Measurements from ENCODE around the gene ACTR2.
"Not testable (repeated sequence)": the region's sequence is repeated elsewhere in the genome, so short reads cannot be mapped to it uniquely, and the experiment has no call there.

The ACTR2 gene

DNA sequence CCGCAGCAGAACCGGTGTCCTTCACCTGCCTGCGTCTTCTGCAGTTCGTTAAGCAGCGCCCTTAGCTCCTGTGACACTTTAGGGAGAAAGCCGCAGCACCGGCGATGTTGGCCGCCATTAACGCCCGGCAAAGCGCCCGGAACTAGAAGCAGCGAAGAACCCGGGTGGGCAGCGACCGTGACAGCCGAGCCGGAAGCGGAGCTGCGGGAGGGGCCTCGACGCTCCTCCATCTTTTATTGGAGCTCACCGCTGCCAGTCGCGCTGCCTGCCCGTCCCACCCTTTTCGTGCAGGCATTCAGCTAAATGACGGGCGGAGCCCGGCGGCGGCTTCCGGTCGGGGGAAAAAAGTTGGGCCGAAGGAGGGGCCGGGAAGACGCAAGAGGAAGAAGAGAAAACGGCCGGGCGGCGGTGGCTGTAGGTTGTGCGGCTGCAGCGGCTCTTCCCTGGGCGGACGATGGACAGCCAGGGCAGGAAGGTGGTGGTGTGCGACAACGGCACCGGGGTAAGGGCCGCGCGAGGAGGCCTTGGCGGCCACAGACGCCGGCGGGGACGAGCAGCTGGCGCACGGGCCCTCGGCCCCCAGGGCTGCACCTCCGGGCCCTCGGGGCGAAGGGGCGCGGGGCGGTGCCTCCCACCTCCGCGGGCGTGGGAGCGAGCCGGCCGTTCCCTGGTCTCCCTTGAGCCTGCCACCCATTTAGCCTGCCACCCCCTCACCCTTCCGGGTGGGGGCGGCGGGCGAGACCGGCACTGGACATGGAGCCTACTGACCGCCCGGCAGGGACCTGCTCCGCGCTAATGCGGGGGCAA lies at the start of gene ACTR2:
Gene ACTR2, plus strand, starts transcription at position 376 of the 807 bp plus-strand sequence. Its CDS starts 79 bp downstream, at position 455.
- TF ChIP-seq, protein P1, sequence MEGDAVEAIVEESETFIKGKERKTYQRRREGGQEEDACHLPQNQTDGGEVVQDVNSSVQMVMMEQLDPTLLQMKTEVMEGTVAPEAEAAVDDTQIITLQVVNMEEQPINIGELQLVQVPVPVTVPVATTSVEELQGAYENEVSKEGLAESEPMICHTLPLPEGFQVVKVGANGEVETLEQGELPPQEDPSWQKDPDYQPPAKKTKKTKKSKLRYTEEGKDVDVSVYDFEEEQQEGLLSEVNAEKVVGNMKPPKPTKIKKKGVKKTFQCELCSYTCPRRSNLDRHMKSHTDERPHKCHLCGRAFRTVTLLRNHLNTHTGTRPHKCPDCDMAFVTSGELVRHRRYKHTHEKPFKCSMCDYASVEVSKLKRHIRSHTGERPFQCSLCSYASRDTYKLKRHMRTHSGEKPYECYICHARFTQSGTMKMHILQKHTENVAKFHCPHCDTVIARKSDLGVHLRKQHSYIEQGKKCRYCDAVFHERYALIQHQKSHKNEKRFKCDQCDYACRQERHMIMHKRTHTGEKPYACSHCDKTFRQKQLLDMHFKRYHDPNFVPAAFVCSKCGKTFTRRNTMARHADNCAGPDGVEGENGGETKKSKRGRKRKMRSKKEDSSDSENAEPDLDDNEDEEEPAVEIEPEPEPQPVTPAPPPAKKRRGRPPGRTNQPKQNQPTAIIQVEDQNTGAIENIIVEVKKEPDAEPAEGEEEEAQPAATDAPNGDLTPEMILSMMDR (IDR thresholded peaks at IDR 0.05; ENCODE audit: extremely low read depth, missing control alignments): no peak
- DNase-seq (ENCODE audit: low spot score): peak; percentile 93

DNA sequence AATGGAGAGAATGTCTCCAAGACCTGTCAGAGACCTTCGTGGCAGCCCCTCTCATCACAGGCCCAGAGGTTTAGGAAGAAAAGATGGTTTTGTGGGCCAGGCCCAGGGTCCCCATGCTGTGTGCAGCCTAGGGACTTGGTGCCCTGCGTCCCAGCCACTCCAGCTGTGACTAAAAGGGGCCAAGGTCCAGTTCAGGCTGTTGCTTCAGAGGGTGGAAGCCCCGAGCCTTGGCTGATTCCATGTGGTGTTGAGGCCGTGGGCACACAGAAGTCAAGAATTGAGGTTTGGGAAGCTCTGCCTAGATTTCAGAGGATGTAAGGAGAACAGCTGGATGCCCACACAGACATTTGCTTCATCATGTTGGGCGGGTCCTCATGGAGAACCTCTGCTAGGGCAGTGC lies 45.1 kb upstream of the ACTR2 start:
- TF ChIP-seq, protein P1 (IDR thresholded peaks at IDR 0.05; ENCODE audit: extremely low read depth, missing control alignments): no peak
- no peak for DNase-seq (ENCODE audit: low spot score)

DNA sequence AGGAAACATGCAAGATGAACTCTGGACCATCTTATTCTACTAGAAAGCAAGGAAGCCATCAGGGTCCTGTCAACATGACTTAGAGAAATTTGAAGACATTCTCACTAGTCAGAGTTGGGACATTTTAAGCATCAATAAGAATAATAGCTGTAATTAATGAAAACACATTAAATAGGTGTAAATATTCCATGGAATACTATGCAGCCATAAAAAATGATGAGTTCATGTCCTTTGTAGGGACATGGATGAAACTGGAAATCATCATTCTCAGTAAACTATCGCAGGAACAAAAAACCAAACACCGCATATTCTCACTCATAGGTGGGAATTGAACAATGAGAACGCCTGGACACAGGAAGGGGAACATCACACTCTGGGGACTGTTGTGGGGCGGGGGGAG lies 44.2 kb upstream of the ACTR2 start:
- DNase-seq (ENCODE audit: low spot score): not testable (repeated sequence)

DNA sequence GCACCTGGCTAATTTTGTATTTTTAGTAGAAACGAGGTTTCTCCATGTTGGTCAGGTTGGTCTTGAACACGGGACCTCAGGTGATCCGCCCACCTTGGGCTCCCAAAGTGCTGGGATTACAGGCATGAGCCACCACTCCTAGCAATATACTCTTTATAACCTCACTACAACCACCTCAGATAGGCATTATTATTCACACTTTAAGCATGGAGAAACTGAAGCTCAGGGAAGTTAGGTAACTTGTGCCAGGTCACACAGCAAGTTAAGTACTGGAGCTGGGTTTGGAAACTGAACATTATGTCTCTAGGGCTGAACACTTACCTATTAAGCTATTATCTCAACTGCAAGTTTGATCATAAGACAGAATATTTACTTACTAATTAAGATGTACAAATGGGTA lies 42.6 kb upstream of the ACTR2 start:
- DNase-seq (ENCODE audit: low spot score): no peak
- TF ChIP-seq, protein P1 (IDR thresholded peaks at IDR 0.05; ENCODE audit: extremely low read depth, missing control alignments): no peak

DNA sequence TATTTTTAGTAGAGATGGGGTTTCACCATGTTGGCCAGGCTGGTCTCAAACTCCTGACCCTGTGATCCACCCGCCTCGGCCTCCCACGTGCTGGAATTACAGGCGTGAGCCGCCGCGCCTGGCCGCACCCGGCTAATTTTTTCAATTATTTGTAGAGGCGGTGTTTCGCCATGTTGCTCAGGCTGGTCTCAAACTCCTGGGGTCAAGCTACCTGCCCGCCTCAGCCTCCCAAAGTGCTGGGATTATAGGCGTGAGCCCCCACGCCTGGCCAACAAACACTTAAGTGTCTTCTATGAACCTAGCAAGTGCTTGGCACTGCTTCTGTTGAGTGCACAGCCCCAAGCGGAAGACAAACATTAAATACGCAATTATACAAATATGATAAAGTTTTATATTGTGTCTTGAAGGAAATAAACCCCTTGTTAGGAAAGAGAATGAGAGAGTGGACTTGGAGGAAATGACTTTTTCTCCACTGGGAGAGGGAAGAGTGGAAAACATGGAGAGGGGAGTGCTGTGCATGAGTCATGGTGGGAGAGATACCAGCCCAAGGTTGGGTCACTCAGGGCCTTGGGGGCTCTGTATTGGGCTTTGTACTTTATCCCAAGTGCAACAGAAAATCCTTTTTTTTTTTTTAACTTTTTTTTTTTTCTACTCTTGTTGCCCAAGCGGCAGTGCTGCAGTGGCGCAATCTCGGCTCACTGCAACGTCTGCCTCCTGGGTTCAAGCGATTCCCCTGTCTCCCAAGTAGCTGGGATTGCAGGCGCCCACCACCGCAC lies 41.4 kb upstream of the ACTR2 start:
- no peak for DNase-seq (ENCODE audit: low spot score)
- TF ChIP-seq, protein P1 (IDR thresholded peaks at IDR 0.05; ENCODE audit: extremely low read depth, missing control alignments): no peak

DNA sequence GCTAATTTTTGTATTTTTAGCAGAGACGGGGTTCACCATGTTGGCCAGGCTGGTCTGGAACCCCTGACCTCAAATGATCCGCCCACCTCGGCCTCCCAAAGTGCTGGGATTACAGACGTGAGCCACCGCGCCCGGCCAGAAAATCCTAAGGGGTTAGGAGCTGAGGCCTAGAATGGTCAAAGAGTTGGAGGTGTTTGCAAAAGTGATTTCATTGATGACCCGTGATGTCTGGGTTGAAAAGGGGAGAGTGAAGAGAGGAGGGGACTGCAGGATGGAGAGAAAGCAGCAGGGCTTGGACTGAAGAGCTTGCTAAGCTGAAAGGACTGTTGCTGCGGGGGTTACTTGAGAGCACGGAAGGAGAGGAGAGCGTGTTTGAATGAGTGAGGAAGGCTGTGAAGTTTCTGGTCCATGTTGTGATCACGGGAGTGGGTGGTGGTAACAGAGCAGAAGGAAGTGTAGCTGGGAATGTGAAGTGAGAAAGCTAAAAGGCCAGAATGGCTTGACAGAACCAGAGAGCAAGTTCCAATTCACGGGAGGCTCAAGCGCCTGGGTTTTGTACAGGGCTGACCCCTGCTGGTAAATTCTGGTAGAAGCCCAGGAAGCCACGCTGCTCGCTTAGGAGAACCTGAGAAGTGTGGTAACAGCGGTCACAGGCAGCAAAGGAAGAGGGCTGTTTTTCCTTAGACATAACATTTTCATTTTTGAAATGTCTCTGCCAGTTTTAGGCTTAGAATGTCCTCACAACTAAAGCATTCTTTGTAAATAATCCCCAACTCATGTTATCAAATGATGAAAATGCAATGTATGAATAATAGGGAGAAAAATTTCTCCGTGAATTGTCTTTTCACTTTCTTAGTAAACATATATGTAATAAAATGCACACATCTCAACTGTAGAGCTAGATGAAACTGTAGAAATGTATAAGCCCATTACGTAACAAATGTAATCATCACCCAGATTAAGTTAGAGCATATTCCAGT lies 40.5 kb upstream of the ACTR2 start:
- DNase-seq (ENCODE audit: low spot score): peak; percentile 84

DNA sequence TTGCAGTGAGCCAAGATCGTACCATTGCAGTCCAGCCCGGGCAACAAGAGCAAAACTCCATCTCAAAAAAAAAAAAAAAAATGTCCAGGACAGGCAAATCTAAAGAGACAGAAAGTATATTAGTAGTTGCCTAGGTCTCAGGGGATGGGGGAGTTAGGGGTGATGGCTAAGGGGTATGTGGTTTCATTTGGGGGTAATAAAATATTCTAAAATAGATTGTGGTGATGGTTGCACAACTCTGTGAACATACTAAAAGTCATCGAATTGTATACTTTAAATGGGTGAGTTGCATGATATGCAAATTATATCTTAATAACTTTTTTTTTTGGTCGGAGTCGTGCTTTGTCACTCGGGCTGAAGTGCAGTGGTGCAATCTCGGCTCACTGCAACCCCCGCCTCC lies 34.2 kb upstream of the ACTR2 start:
- no peak for DNase-seq (ENCODE audit: low spot score)

More for the DNA sequence above, 40.5 kb upstream of the ACTR2 start:
- TF ChIP-seq, protein P1 (IDR thresholded peaks at IDR 0.05; ENCODE audit: extremely low read depth, missing control alignments): peak; percentile 89

More for the DNA sequence above, 34.2 kb upstream of the ACTR2 start:
- TF ChIP-seq, protein P1 (IDR thresholded peaks at IDR 0.05; ENCODE audit: extremely low read depth, missing control alignments): no peak

Measured in GM20000 (cell line).